ENCODE measurements around the gene MYO7B. TPM values are rescaled to one million over a fixed set of nuclear protein-coding genes. Genes with fewer than 3 reads are reported as not detected.

MYO7B gene
- total and polyA plus RNA-seq, 9 of the 15 experiments (the other 6 are each of a cell fraction or from before 2014, with no cell fraction given), result 0.08 TPM; not detected in 8

DNA sequence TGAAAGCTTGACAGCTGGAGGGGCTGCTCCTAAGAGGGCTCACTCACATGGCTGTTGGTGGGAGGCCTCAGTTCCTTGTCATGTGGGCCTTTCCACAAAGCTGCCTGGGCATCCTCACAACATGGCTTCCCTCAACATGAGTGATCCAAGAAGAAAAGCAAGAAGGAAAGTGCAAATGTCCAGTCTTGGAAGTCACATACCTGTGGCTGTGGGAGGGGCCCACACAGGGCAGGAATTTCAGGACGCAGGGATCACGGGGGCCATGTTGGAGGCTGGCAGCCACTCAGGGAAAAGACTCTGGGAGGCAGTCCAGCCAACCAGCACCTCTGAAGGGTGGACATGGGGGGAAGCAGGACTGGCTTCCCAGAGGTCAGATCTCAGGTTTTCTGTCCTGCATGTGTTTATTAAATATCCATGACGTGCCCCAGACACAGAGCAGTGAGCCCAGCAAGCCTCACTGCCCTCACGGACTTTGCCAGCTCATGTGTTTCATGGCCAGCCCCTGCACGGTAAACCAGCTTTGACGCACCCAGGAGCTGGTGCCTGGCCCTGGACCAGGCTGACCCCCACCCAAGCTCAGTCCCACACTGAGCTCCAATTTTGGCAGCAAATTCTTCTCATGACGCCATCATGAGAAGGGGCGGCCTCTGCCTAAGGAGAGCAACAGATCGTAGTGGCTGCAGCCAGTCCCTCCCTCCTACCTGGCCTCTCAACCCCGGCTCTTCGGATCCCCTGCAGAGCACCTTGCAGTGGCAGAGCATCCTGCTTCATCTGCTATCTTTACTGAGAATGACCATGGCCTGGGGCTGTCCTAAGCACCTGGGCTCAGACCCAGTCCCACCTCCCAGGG, 75.8 kb downstream of the MYO7B start:
- Histone ChIP-seq H3K9me1 (ENCODE audit: control insufficient read depth, insufficient read depth, low read length) (no peaks in the 10 kb centered on the region), H3K4me1 (replicated peaks in 1 of 2; ENCODE audit: control insufficient read depth in 2 of 2, insufficient read depth in 2 of 2, low read length in 2 of 2) (peaks cover 0 to 11% of the 10 kb centered on the region in 2 experiments; a peak in 2 of 5 replicates), H3K27ac (ENCODE audit: extremely low read depth, low read depth, low read length) (no peak overlapping the region), H3K9ac (ENCODE audit: insufficient read depth in 1 of 2, low read depth in 2 of 2, low read length in 2 of 2) (0 out of 4 replicates have a peak overlapping the region, but pooled peaks of 1 of the 2 experiments have one; percentile 5), H2AFZ (ENCODE audit: low read depth, low read length) (no peak overlapping the region), H4K20me1 (replicated peaks; ENCODE audit: control insufficient read depth, insufficient read depth, low read length) (no peaks in the 10 kb centered on the region), H3K79me2 (ENCODE audit: control insufficient read depth, insufficient read depth, low read length) (no peaks in the 10 kb centered on the region), H3K4me2 (ENCODE audit: insufficient read depth, low read length) (no peak overlapping the region), H3K27me3 (ENCODE audit: control insufficient read depth in 2 of 2, insufficient read depth in 2 of 2, low read length in 2 of 2) (peaks cover 56 to 83% of the 10 kb centered on the region in 2 experiments), H3K9me3 (replicated peaks; ENCODE audit: control insufficient read depth, insufficient read depth, low read depth, low read length) (no peaks in the 10 kb centered on the region), H3K4me3 (no peak overlapping the region), H3K36me3 (ENCODE audit: control insufficient read depth, insufficient read depth, low read length) (no peaks in the 10 kb centered on the region)
- no peak for FAIRE-seq
- no peak for ATAC-seq
- no TSS peak for BruUV-seq (replicated peaks)
- WGBS (ENCODE audit: insufficient coverage, low coverage, missing lambda C conversion rate), result under 1% methylated on average over 11 of the region's 11 CpGs
- intact Hi-C loops (cut with micrococcal nuclease), result no loop called here
- TF ChIP-seq ZNF232 (CRISPR knock-in tag; IDR thresholded peaks at IDR 0.05), result no peak
- no peak for TF ChIP-seq MCM2 (IDR thresholded peaks at IDR 0.05; ENCODE audit: low read depth)
- TF ChIP-seq HEY1 (CRISPR knock-in tag; IDR thresholded peaks at IDR 0.05; ENCODE audit: borderline replicate concordance), result no peak
- TF ChIP-seq, protein P1, sequence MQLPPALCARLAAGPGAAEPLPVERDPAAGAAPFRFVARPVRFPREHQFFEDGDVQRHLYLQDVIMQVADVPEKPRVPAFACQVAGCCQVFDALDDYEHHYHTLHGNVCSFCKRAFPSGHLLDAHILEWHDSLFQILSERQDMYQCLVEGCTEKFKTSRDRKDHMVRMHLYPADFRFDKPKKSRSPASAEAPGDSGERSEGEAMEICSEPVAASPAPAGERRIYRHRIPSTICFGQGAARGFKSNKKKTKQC (CRISPR knock-in tag; IDR thresholded peaks at IDR 0.05), result no peak
- no peak for TF ChIP-seq ZFP30 (CRISPR knock-in tag; IDR thresholded peaks at IDR 0.05; ENCODE audit: borderline replicate concordance)
- no peak for TF ChIP-seq ZNF24 (IDR thresholded peaks at IDR 0.05)
- no peak for TF ChIP-seq ZBED1 (IDR thresholded peaks at IDR 0.05)
- TF ChIP-seq POLR2B (IDR thresholded peaks at IDR 0.05; ENCODE audit: low read depth, partially characterized antibody), result no peak
- TF ChIP-seq FOXA1 (IDR thresholded peaks at IDR 0.05; ENCODE audit: borderline replicate concordance), result no peak
- in situ Hi-C loops (cut with MboI), result no loop called here
- DNase-seq (ENCODE audit: extremely low read depth in 1 of 4, low spot score in 3 of 4), result no peak
- POLR2A ChIA-PET, result interaction anchor here (1.3 kb wide), 1 partner anchor 10 kb away, joined by 5 read pairs; no protein-coding TSS in a partner anchor
- CTCF ChIA-PET (ENCODE audit: low intra/inter-chr PET ratio), result no interaction called here

Measured in K562 (cell line).